Testis (tissue), 3 donors: ENCODE data around the gene UPK3B. TPM values are rescaled to one million over a fixed set of nuclear protein-coding genes. Genes with fewer than 3 reads are reported as not detected.
"Not testable (repeated sequence)": the region's sequence is repeated elsewhere in the genome, so short reads cannot be mapped to it uniquely, and the experiment has no call there.

Source experiments
- DNase-seq: peaks from one replicate; pipeline ENCODE4 v3.0.0-alpha.2; 2019
- H3K27ac ChIP-seq, 2 donors: fragments of 200-600 bp; sonication (generic); one replicate each; pipeline ENCODE4 v1.5.1; 2019
- H3K27me3 ChIP-seq: fragments of 200-600 bp; sonication (generic); one replicate; pipeline ENCODE4 v1.5.1; 2019
- H3K36me3 ChIP-seq: fragments of 200-600 bp; sonication (generic); one replicate; pipeline ENCODE4 v1.5.1; 2017; ENCODE audit warnings: low read depth; ENCODE audit errors: missing control alignments
- H3K4me1 ChIP-seq: fragments of 200-600 bp; sonication (generic); one replicate; pipeline ENCODE4 v1.5.1; 2019
- H3K4me3 ChIP-seq, 2 donors: fragments of 200-600 bp; sonication (generic); one replicate each; pipeline ENCODE4 v1.5.1; 2017 to 2019
- H3K9me3 ChIP-seq: fragments of 200-600 bp; sonication (generic); one replicate; pipeline ENCODE4 v1.5.1; 2017
- POLR2A ChIP-seq: fragments of 450-650 bp; IDR thresholded peaks from one replicate; pipeline ENCODE4 v1.6.1; 2017; ENCODE audit warnings: antibody characterized with exemption, mild to moderate bottlenecking, moderate library complexity
- WGBS, 2 donors: methylation state at CpG; one replicate each; pipeline ENCODE4 v1.1.5; 2018; 5-methylcytosine and 5-hydroxymethylcytosine counted together
- intact Hi-C: fragments of 100-400 bp; cut with DNase I; formaldehyde crosslinking; loops from one replicate; pipeline ENCODE4 v1.15.1; 2023; ENCODE audit warnings: low total_unique reads
- polyA plus RNA-seq: library from polyadenylated mRNA; stranded (reverse); fragments of 350-450 nt; fragmentation: Illumina TruSeq; extraction: RNeasy Lipid Tissue Mini Kit (QIAGEN cat#74804); gene quantifications from one replicate; pipeline ENCODE4 v1.2.3, GENCODE V29; 2014; ENCODE audit warnings: low read depth, low replicate concordance; ENCODE audit not compliant: insufficient read depth
- total RNA-seq, 2 donors: library from RNA; depleted of rRNA; stranded (reverse); fragments of >200 nt; gene quantifications; one replicate each; pipeline ENCODE4 v1.2.3, GENCODE V29; 2016
- TF ChIP-seq, protein P1 (sequence below), 3 experiments: fragments of 450-650 bp in 2 of 3; fragments of 200-600 bp in 1 of 3; sonication (generic) in 1 of 3; IDR thresholded peaks; one replicate each; pipeline ENCODE4 v1.5.1; 2016 to 2019; ENCODE audit warnings: antibody characterized with exemption in 3 of 3, mild to moderate bottlenecking in 2 of 3, moderate library complexity in 1 of 3

The UPK3B gene
- total and polyA plus RNA-seq, 3 donors from 2014 or later: 19.1 to 66.8 (median 27.1) TPM

GRCh38 chr7:76505168-76506080 is 4.9 kb upstream of the UPK3B start:
- Histone ChIP-seq H3K4me1 (peaks cover 1% of the 10 kb centered on the region), H3K27ac (no peak overlapping the region), H3K36me3 (no peaks in the 10 kb centered on the region), H3K9me3 (no peaks in the 10 kb centered on the region), H3K4me3 (no peak overlapping the region), H3K27me3 (no peaks in the 10 kb centered on the region)
- intact Hi-C loops: no loop called here
- DNase-seq: no peak
- TF ChIP-seq POLR2A: no peak
- TF ChIP-seq, protein P1, sequence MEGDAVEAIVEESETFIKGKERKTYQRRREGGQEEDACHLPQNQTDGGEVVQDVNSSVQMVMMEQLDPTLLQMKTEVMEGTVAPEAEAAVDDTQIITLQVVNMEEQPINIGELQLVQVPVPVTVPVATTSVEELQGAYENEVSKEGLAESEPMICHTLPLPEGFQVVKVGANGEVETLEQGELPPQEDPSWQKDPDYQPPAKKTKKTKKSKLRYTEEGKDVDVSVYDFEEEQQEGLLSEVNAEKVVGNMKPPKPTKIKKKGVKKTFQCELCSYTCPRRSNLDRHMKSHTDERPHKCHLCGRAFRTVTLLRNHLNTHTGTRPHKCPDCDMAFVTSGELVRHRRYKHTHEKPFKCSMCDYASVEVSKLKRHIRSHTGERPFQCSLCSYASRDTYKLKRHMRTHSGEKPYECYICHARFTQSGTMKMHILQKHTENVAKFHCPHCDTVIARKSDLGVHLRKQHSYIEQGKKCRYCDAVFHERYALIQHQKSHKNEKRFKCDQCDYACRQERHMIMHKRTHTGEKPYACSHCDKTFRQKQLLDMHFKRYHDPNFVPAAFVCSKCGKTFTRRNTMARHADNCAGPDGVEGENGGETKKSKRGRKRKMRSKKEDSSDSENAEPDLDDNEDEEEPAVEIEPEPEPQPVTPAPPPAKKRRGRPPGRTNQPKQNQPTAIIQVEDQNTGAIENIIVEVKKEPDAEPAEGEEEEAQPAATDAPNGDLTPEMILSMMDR (IDR thresholded peaks at IDR 0.05): no peak
- 93 to 95% methylated on average over 12 to 30 of the region's 32 CpGs for WGBS, 2 donors

DNA sequence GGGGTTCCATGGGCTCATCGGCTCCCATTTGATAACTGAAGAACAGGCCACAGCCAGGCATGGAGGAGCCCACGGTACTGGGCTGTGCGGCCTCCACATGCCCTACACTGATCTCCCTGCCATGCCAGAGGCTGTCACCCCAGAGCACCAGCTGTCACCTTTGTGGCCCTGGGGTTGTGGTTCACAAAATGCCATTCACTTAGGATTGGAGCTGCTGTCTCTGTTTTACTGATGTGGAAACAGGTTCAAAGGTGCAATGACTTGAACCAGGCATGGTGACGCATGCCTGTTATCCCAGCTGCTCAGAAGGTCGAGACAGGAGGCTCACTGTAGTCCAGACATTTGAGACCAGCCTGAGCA is 4.3 kb upstream of the UPK3B start:
- DNase-seq: no peak
- intact Hi-C loops: no loop called here
- no peaks in the 10 kb centered on the region for H3K36me3 ChIP-seq
- no peaks in the 10 kb centered on the region for H3K9me3 ChIP-seq
- WGBS, 2 donors: 76 to 97% methylated on average over 5 of the region's 5 CpGs
- H3K4me3 ChIP-seq: no peak overlapping the region
- H3K27ac ChIP-seq: no peak overlapping the region
- H3K27me3 ChIP-seq: no peaks in the 10 kb centered on the region
- TF ChIP-seq, protein P1 (IDR thresholded peaks at IDR 0.05): no peak
- no peak for TF ChIP-seq POLR2A
- peaks cover 3% of the 10 kb centered on the region for H3K4me1 ChIP-seq

DNA sequence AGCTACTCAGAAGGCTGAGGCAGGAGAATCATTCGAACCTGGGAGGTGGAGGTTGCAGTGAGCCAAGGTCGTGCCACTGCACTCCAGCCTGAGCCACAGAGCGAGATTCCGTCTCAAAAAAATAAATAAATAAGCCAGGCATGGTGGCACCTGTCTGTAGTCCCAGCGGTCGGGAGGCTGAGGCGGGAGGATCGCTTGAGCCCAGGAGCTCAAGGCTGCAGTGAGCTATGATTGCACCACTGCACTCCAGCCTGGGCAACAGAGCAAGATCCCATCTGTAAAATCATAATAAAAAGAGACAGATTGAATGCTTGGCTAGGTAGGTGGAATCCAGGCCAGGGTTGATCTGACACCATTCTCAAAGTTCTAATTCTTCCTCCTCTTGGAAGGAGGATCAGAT is 3.7 kb upstream of the UPK3B start:
- 89 to 95% methylated on average over 8 of the region's 8 CpGs for WGBS, 2 donors
- DNase-seq, H3K36me3 ChIP-seq, H3K4me3 ChIP-seq, intact Hi-C loops, H3K27ac ChIP-seq, H3K9me3 ChIP-seq, H3K27me3 ChIP-seq, H3K4me1 ChIP-seq: not testable (repeated sequence)

GRCh38 chr7:76507723-76508406 is 2.5 kb upstream of the UPK3B start:
- intact Hi-C loops: no loop called here
- TF ChIP-seq POLR2A: no peak
- TF ChIP-seq, protein P1 (IDR thresholded peaks at IDR 0.05): no peak
- Histone ChIP-seq H3K4me1 (peaks cover 3% of the 10 kb centered on the region), H3K4me3 (no peak overlapping the region), H3K27me3 (no peaks in the 10 kb centered on the region), H3K9me3 (no peaks in the 10 kb centered on the region), H3K27ac (no peak overlapping the region), H3K36me3 (no peaks in the 10 kb centered on the region)
- no peak for DNase-seq
- WGBS, 2 donors: 82 to 87% methylated on average over 11 of the region's 11 CpGs

DNA sequence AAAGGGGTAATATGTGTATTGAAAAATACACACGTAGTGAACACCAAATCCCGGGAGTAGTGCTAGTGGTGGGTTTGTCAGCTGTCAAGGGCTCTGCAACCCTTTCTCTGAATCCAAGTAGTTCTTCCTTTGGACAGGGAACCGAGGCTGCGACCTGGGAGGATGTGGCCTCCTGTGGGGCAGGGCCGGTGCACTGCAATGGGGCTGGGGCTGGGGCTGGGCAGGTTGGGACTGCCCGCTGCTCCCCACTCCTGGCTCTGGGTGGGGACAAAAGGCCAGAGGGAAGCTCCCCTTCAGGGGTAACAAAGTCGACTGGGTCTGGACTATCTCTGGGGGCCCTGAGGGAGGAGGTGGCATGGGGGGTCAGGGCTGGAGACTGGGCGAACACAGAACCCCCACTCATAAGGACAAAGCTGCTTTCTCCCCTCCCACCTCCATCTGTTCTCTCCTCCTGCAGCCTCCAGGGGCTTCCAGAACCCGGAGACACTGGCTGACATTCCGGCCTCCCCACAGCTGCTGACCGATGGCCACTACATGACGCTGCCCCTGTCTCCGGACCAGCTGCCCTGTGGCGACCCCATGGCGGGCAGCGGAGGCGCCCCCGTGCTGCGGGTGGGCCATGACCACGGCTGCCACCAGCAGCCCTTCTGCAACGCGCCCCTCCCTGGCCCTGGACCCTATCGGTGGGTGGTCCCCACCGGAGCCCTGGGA is 1.0 kb downstream of the UPK3B start:
- H3K36me3 ChIP-seq, DNase-seq, H3K27me3 ChIP-seq, H3K27ac ChIP-seq, H3K9me3 ChIP-seq, H3K4me3 ChIP-seq, intact Hi-C loops: not testable (repeated sequence)
- 48 to 71% methylated on average over 4 to 21 of the region's 24 CpGs for WGBS, 2 donors
- H3K4me1 ChIP-seq: peaks cover 19% of the 10 kb centered on the region

GRCh38 chr7:76511911-76512885 is 1.8 kb downstream of the UPK3B start:
- H3K27me3 ChIP-seq, H3K4me3 ChIP-seq, H3K9me3 ChIP-seq, H3K27ac ChIP-seq, H3K36me3 ChIP-seq, intact Hi-C loops, DNase-seq: not testable (repeated sequence)
- peaks cover 19% of the 10 kb centered on the region for H3K4me1 ChIP-seq
- WGBS, 2 donors: 82% methylated on average over 2 of the region's 31 CpGs; no CpG with 5 or more reads in 1 of the 2 donors
